ENCODE data around the gene LIMCH1. TPM values are rescaled to one million over a fixed set of nuclear protein-coding genes. Genes with fewer than 3 reads are reported as not detected.

The LIMCH1 gene
- total RNA-seq, 3 donors from 2014 or later (not counting 1 experiment from before 2014, with no cell fraction given) = 0.05 TPM; not detected in 2

GRCh38 chr4:41656572-41657520 lies 118.9 kb downstream of the LIMCH1 start:
- DNase-seq = no peak
- no peak for ATAC-seq
- Mint-ChIP-seq H3K36me3 (no peaks in the 10 kb centered on the region), H3K27me3 (ENCODE audit: low read depth in 2 of 2) (peaks cover 7 to 8% of the 10 kb centered on the region in 2 donors), H3K4me3 (no peak overlapping the region), H3K27ac (no peak overlapping the region), H3K9me3 (no peaks in the 10 kb centered on the region), H3K4me1 (no peaks in the 10 kb centered on the region)
- Histone ChIP-seq H3K36me3 (ENCODE audit: control insufficient read depth, insufficient read depth, low read length) (no peaks in the 10 kb centered on the region), H3K27me3 (ENCODE audit: control insufficient read depth, insufficient read depth, low read length) (no peaks in the 10 kb centered on the region), H3K4me1 (ENCODE audit: control insufficient read depth, insufficient read depth, low read length) (no peaks in the 10 kb centered on the region), H3K4me3 (ENCODE audit: low read length) (no peak overlapping the region), H3K27ac (ENCODE audit: low read length) (no peak overlapping the region), H3K9me3 (ENCODE audit: control insufficient read depth, insufficient read depth, low read length) (no peaks in the 10 kb centered on the region)
- TF ChIP-seq, protein P1, sequence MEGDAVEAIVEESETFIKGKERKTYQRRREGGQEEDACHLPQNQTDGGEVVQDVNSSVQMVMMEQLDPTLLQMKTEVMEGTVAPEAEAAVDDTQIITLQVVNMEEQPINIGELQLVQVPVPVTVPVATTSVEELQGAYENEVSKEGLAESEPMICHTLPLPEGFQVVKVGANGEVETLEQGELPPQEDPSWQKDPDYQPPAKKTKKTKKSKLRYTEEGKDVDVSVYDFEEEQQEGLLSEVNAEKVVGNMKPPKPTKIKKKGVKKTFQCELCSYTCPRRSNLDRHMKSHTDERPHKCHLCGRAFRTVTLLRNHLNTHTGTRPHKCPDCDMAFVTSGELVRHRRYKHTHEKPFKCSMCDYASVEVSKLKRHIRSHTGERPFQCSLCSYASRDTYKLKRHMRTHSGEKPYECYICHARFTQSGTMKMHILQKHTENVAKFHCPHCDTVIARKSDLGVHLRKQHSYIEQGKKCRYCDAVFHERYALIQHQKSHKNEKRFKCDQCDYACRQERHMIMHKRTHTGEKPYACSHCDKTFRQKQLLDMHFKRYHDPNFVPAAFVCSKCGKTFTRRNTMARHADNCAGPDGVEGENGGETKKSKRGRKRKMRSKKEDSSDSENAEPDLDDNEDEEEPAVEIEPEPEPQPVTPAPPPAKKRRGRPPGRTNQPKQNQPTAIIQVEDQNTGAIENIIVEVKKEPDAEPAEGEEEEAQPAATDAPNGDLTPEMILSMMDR (IDR thresholded peaks at IDR 0.05) = no peak
- 88% methylated on average over 14 of the region's 15 CpGs for WGBS (ENCODE audit: insufficient coverage)
- intact Hi-C loops (cut with micrococcal nuclease) = no loop called here

- Mint-ChIP-seq H3K9me3 (no peaks in the 10 kb centered on the region), H3K4me1 (no peaks in the 10 kb centered on the region), H3K4me3 (no peak overlapping the region), H3K27me3 (ENCODE audit: low read depth in 2 of 2) (peaks cover 7 to 8% of the 10 kb centered on the region in 2 donors), H3K27ac (no peak overlapping the region), H3K36me3 (no peaks in the 10 kb centered on the region)
- Histone ChIP-seq H3K36me3 (ENCODE audit: control insufficient read depth, insufficient read depth, low read length) (no peaks in the 10 kb centered on the region), H3K4me1 (ENCODE audit: control insufficient read depth, insufficient read depth, low read length) (no peaks in the 10 kb centered on the region), H3K27me3 (ENCODE audit: control insufficient read depth, insufficient read depth, low read length) (no peaks in the 10 kb centered on the region), H3K9me3 (ENCODE audit: control insufficient read depth, insufficient read depth, low read length) (no peaks in the 10 kb centered on the region), H3K27ac (ENCODE audit: low read length) (no peak overlapping the region), H3K4me3 (ENCODE audit: low read length) (no peak overlapping the region)
- WGBS (ENCODE audit: insufficient coverage) = 91% methylated on average over 4 of the region's 4 CpGs
- TF ChIP-seq, protein P1 (IDR thresholded peaks at IDR 0.05) = no peak
- ATAC-seq = no peak
- intact Hi-C loops (cut with micrococcal nuclease) = no loop called here
- no peak for DNase-seq
Observed at GRCh38 chr4:41657561-41657960, 119.6 kb downstream of the LIMCH1 start.

- H3K27ac Mint-ChIP-seq = no peak overlapping the region
- H3K4me3 Mint-ChIP-seq = no peak overlapping the region
- no peaks in the 10 kb centered on the region for H3K9me3 Mint-ChIP-seq
- no peaks in the 10 kb centered on the region for H3K9me3 ChIP-seq (ENCODE audit: control insufficient read depth, insufficient read depth, low read length)
- no peak overlapping the region for H3K4me3 ChIP-seq (ENCODE audit: low read length)
- no peaks in the 10 kb centered on the region for H3K36me3 ChIP-seq (ENCODE audit: control insufficient read depth, insufficient read depth, low read length)
- no peaks in the 10 kb centered on the region for H3K36me3 Mint-ChIP-seq
- no peak overlapping the region for H3K27ac ChIP-seq (ENCODE audit: low read length)
- H3K4me1 ChIP-seq (ENCODE audit: control insufficient read depth, insufficient read depth, low read length) = no peaks in the 10 kb centered on the region
- DNase-seq = no peak
- H3K4me1 Mint-ChIP-seq = no peaks in the 10 kb centered on the region
- 78% methylated on average over 4 of the region's 4 CpGs for WGBS (ENCODE audit: insufficient coverage)
- ATAC-seq = no peak
- intact Hi-C loops (cut with micrococcal nuclease) = no loop called here
- peaks cover 7 to 12% of the 10 kb centered on the region in 2 donors for H3K27me3 Mint-ChIP-seq (ENCODE audit: low read depth in 2 of 2)
- no peaks in the 10 kb centered on the region for H3K27me3 ChIP-seq (ENCODE audit: control insufficient read depth, insufficient read depth, low read length)
- TF ChIP-seq, protein P1 (IDR thresholded peaks at IDR 0.05) = no peak
Observed at GRCh38 chr4:41658163-41658562, 120.2 kb downstream of the LIMCH1 start.
